Inflammatory macrophage treated with lipopolysaccharide for 4 hours (primary cell): ENCODE measurements around the gene RFTN1.

Experiments
- DNase-seq: peaks from one replicate; pipeline ENCODE4 v3.0.0-alpha.2; 2020

RFTN1 gene

GRCh38 chr3:16528581-16528993 is 15.1 kb upstream of the RFTN1 start:
- peak; percentile 55 for DNase-seq

- DNase-seq = no peak
Observed at GRCh38 chr3:16528106-16528505, 14.6 kb upstream of the RFTN1 start.

GRCh38 chr3:16524196-16524595 is 10.7 kb upstream of the RFTN1 start:
- no peak for DNase-seq

GRCh38 chr3:16523778-16524177 is 10.3 kb upstream of the RFTN1 start:
- DNase-seq = peak; percentile 84

GRCh38 chr3:16522834-16523233 is 9.3 kb upstream of the RFTN1 start:
- DNase-seq = peak; percentile 78

GRCh38 chr3:16520970-16521881 is 7.7 kb upstream of the RFTN1 start:
- DNase-seq = peak; percentile 78

- no peak for DNase-seq
Observed at GRCh38 chr3:16520241-16520969, 6.9 kb upstream of the RFTN1 start.

- DNase-seq = no peak
Observed at GRCh38 chr3:16516695-16517481, 3.4 kb upstream of the RFTN1 start.

GRCh38 chr3:16515885-16516420 is 2.5 kb upstream of the RFTN1 start:
- DNase-seq = no peak

- peak; percentile 64 for DNase-seq
Observed at GRCh38 chr3:16514755-16515353, 1.4 kb upstream of the RFTN1 start.

- no peak for DNase-seq
Observed at GRCh38 chr3:16514021-16514700, 662 bp upstream of the RFTN1 start.

- DNase-seq = peak; percentile 49
Observed at GRCh38 chr3:16512435-16513140, 911 bp downstream of the RFTN1 start.

- DNase-seq = peak; percentile 93
Observed at GRCh38 chr3:16511681-16512434, 1.6 kb downstream of the RFTN1 start.

- no peak for DNase-seq
Observed at GRCh38 chr3:16510620-16511319, 2.7 kb downstream of the RFTN1 start.

- DNase-seq = peak; percentile 69
Observed at GRCh38 chr3:16509721-16510619, 3.5 kb downstream of the RFTN1 start.

GRCh38 chr3:16508591-16508995 is 4.9 kb downstream of the RFTN1 start:
- DNase-seq = peak; percentile 49

GRCh38 chr3:16508243-16508578 is 5.3 kb downstream of the RFTN1 start:
- no peak for DNase-seq

- DNase-seq = no peak
Observed at GRCh38 chr3:16507578-16508242, 5.8 kb downstream of the RFTN1 start.
